HepG2 (cell line): ENCODE measurements around the gene SESN3. TPM values are rescaled to one million over a fixed set of nuclear protein-coding genes. Genes with fewer than 3 reads are reported as not detected.
A peak's percentile ranks its signal among the peaks of the same experiment; 100 is the strongest.

Experiments
- ELF4 ChIP-seq: sonication (generic); formaldehyde crosslinking; IDR thresholded peaks from 2 replicates; pipeline ENCODE4 v1.5.0; 2020; ENCODE audit warnings: missing genetic modification reagents, mild to moderate bottlenecking, moderate library complexity, borderline replicate concordance
- FOSL2 ChIP-seq: sonication (generic); formaldehyde crosslinking; IDR thresholded peaks from 2 replicates; pipeline ENCODE4 v1.4.0; 2020; ENCODE audit warnings: missing genetic modification reagents
- GABPB1 ChIP-seq: IDR thresholded peaks from 2 replicates; pipeline ENCODE4 v1.6.1; 2016; ENCODE audit warnings: mild to moderate bottlenecking, missing genetic modification reagents, moderate library complexity, missing compliant biosample characterization
- GATAD2A ChIP-seq: IDR thresholded peaks from 2 replicates; pipeline ENCODE4 v1.6.1; 2016
- HMG20A ChIP-seq: IDR thresholded peaks from 2 replicates; pipeline ENCODE4 v1.6.1; 2016; ENCODE audit warnings: borderline replicate concordance
- HMGXB4 ChIP-seq, 2 experiments: sonication (generic) in 1 of 2; formaldehyde crosslinking in 1 of 2; IDR thresholded peaks; 2 replicates each; pipeline versions ENCODE4 v1.4.0 to v1.6.1; 2018 to 2020; ENCODE audit warnings: missing genetic modification reagents in 2 of 2, borderline replicate concordance in 1 of 2, low read depth in 1 of 2, mild to moderate bottlenecking in 1 of 2, missing biosample characterization in 1 of 2
- HNF1A ChIP-seq, 2 experiments: sonication (generic) in 1 of 2; formaldehyde crosslinking in 1 of 2; IDR thresholded peaks; 2 replicates each; pipeline versions ENCODE4 v1.4.0 to v1.6.1; 2016 to 2020; ENCODE audit warnings: borderline replicate concordance in 1 of 2, low read depth in 1 of 2, mild to moderate bottlenecking in 1 of 2, missing genetic modification reagents in 1 of 2
- HNF4A ChIP-seq: sonication (generic); formaldehyde crosslinking; IDR thresholded peaks from 2 replicates; pipeline ENCODE4 v1.4.0; 2020; ENCODE audit warnings: missing genetic modification reagents
- MIER3 ChIP-seq: IDR thresholded peaks from 2 replicates; pipeline ENCODE4 v1.6.1; 2016; ENCODE audit warnings: missing compliant biosample characterization, borderline replicate concordance
- TEAD3 ChIP-seq: optimal IDR thresholded peaks from 2 replicates; pipeline ENCODE3; 2016; ENCODE audit warnings: borderline replicate concordance
- XRCC5 ChIP-seq: fragments of 200-400 bp; formaldehyde crosslinking; optimal IDR thresholded peaks from 2 replicates; pipeline ENCODE3; 2017; ENCODE audit warnings: mild to moderate bottlenecking, low read length
- ZNF614 ChIP-seq: IDR thresholded peaks from 2 replicates; pipeline ENCODE4 v1.6.1; 2018; ENCODE audit warnings: missing biosample characterization, missing genetic modification reagents, inconsistent platforms, borderline replicate concordance
- ZNF687 ChIP-seq: sonication (generic); formaldehyde crosslinking; IDR thresholded peaks from 2 replicates; pipeline ENCODE4 v1.5.1; 2020; ENCODE audit warnings: mild to moderate bottlenecking, missing genetic modification reagents, moderate library complexity
- polyA plus RNA-seq, 8 experiments: library from polyadenylated mRNA; depleted of rRNA in 3 of 8; stranded (reverse) in 7 of 8; unstranded in 1 of 8; fragments of >200 nt; fragmentation: Illumina TruSeq in 4 of 8; extraction: Trizol in 4 of 8; gene quantifications; 2 replicates each; pipeline versions ENCODE4 v1.2.1 to v1.2.3, GENCODE V29; 2011 to 2016; ENCODE audit warnings: low read depth in 4 of 8, missing spikeins in 1 of 8, mixed read lengths in 1 of 8; ENCODE audit not compliant: insufficient read depth in 1 of 8
- total RNA-seq, 5 experiments: library from RNA; depleted of rRNA; stranded (reverse); fragments of >200 nt; fragmentation: Illumina TruSeq; extraction: Trizol; gene quantifications; 2 replicates each; pipeline ENCODE4 v1.2.3, GENCODE V29; 2016; ENCODE audit warnings: low read depth in 1 of 5

Gene SESN3
- total and polyA plus RNA-seq, 2 of the 13 experiments (the other 11 are each of a cell fraction or from before 2014, with no cell fraction given), result 0.53 to 0.86 TPM

GRCh38 chr11:95149651-95150364 is 81.2 kb downstream of the SESN3 start (continued):
- no peak for TF ChIP-seq HNF1A (IDR thresholded peaks at IDR 0.05; ENCODE audit: low read depth)
- peak; percentile 20; the same call in 1 of the 2 replicates for TF ChIP-seq HNF1A (CRISPR knock-in tag; IDR thresholded peaks at IDR 0.05; ENCODE audit: borderline replicate concordance)
- 0 out of 2 replicates have a peak, but pooled peaks have one; percentile 7 for TF ChIP-seq HNF4A (CRISPR knock-in tag)
- TF ChIP-seq GATAD2A (CRISPR knock-in tag), result peak; percentile 72
- TF ChIP-seq HMGXB4 (CRISPR knock-in tag; IDR thresholded peaks at IDR 0.05; ENCODE audit: borderline replicate concordance in 1 of 2, low read depth in 1 of 2), result peak in 1 of 2 experiments; percentile 27; a peak in 1 of 4 replicates
- no peak for TF ChIP-seq ELF4 (CRISPR knock-in tag)
- peak; percentile 58 for TF ChIP-seq FOSL2 (CRISPR knock-in tag)
- TF ChIP-seq XRCC5, result peak; percentile 78
- TF ChIP-seq MIER3 (CRISPR knock-in tag), result peak; percentile 39; the same call in 1 of the 2 replicates
- peak; percentile 58 for TF ChIP-seq ZNF687 (CRISPR knock-in tag)
- peak; percentile 21; the same call in 1 of the 2 replicates for TF ChIP-seq GABPB1 (CRISPR knock-in tag)
- peak; percentile 63; the same call in 1 of the 2 replicates for TF ChIP-seq HMG20A (CRISPR knock-in tag)
- TF ChIP-seq TEAD3 (CRISPR knock-in tag), result peak; percentile 88
- peak; percentile 42; the same call in 1 of the 2 replicates for TF ChIP-seq ZNF614
